Right hindlimb (tissue), 1 donor: ENCODE measurements around the gene COL5A1.
"Not testable (repeated sequence)": the region's sequence is repeated elsewhere in the genome, so short reads cannot be mapped to it uniquely, and the experiment has no call there.

Experiments
- DNase-seq: peaks from one replicate; pipeline ENCODE4 v3.0.0-alpha.2; 2018

Gene COL5A1

DNA sequence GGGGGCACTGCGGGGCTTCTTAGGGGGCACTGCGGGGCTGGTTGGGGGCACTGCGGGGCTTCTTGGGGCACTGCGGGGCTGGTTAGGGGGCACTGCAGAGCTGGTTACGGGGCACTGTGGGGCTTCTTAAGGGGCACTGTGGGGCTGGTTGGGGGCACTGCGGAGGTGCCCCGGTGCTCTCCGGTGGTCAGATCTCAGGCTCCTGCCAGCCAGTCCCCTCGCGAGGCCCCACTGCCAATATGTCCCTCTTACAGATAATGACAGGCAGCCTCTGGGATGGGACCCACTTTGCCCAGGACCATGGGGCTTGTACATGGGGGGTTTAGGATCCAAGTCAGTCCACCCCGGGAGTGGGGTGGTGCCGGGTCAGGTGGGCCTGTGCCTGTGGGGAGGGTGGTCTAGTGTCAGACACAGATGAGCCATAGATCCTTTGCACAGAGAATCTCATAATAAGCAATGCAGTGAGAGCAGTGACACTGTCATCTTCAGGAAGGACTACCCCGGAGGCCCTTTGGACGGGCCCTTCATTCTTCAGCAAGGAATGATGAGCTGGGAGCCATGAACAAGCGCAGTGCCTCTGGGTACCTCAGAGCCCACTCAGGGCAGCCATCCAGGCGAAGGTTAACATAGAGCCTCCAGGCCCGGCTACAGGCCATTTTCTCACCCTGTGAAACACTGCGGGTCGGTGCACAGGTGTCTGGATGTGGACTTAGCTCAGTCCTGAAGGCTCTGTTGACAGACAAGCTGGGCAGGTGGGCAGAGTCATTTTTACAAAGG, 38.2 kb downstream of the COL5A1 start:
- DNase-seq, result no peak

DNA sequence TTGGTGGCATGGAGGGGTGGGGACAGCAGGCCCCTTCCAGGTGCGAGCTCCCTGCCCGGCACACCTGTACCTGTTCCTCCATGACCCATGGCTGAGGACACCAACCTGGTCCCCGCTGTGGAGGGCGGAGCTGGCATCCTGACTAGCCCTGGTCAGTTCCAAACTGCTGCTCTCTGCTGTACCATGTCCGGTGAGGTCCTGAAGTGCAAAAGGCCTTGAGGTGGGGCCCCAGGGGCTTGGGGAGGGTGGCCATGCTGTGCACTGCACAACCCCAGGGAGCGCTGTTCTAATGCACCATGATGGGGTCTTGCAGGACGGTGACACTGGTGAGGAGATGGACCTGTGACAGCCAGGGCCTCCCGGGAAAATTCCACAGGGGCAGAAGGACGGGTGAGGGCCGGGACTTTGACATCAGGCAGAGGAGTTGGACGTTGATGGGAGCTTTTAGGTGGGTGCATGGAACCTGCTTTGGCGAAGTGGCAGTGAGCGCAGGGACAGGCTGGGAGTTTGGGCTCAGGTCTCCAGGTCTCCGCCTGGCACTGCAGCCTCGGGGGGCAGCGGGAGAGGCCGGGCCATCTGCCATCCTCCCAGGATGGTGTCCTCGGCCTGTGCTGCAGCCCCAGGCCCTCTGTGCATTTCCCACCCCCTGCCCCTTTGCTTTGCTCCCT, 38.9 kb downstream of the COL5A1 start:
- DNase-seq, result no peak

DNA sequence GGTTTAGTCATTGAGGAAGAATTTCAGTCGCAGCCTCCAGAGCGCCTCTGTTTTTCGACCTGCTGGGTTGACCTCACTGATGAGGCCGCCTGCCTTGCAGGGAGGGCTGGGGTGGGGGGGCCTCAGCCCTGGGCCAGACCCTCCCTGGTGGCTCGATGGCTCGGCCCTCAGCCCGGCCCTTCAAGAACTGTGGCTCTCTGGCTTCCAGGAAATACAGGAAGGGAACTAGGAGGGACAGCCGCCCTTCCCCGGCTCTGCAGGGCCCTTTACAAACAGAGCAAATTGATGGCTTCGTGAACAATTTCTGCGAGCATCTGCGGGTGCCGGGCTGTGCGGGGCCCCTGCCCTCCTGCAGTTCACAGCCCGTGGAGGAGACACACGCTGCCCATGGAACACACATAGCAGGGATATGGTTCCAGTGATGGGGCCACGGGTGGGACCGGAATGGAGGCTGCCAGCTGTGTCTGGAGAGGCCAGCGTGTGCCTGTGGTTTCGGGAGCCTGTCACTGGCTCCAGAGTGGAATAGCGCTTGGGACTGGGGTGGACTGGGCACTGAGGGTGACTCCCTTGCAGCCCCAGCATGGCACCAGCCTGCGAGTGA, 39.6 kb downstream of the COL5A1 start:
- peak; percentile 73 for DNase-seq

- no peak for DNase-seq
These were observed 40.4 kb downstream of the COL5A1 start for GRCh38 chr9:134682026-134682425.

DNA sequence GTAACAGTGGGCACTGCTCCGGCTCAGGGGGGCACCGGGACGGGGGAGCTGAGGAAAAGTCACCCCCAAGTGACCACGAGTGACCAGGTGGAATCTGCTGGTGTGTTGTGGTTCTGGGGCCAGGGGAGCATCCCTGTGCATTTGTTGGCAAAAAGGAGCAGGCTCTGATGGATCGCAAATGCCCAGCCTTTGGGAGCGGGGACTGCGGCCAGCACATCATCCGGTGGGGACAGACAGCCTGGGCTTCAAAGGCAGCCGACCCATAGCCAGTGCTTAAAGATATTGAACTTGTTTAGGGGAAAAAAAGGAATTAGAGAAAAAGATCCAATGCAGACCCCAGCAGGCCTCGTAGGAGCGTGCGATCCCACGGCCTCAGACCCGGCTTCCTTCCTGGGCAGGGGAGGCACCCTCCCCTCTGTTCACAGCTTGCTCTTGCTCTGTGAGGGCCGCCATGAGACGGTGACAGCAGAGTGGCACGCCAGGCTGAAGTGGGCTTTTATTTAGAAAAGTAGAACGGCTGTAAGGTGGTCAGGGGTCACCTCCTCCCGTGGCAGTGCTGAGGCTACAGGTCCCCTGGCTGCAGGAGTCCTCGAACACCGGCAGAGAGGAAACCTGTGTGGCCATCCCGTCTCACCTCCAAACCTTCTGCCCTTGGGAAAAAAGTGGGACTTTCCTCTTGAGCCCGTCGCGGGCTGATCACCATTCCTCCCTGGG, 41.2 kb downstream of the COL5A1 start:
- no peak for DNase-seq

DNA sequence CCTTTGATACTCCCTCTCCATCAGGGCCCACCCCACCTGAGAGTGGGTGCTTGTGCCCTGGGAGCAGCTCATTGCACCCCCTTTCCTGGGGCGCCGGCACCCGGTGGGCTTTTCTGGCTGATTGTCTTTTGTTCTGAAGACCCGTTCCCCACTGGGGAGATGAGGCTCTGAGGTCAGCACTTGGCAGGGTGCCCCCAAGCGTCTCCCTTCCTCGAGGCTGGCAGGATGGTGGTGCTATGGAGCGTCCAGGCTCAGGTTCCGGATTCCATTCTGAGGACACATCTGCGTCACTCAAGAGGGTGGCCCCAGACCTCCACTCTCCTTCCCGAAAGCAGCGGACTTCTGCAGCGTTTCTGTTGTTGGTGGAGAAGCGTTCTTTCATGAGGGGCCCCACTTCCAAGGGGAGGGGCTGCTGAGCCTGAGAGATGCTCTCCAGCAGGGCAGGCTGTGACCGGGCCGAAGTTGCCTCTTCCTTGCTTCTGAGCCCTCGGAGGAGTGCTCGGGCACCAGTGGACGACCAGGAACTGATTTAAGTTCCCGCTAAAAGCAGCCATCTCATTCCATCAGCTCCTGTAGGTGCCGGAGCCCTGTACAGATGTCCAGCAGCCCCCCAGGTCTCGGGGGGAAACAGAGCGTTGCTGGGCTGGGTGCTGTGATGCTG, 42.2 kb downstream of the COL5A1 start:
- no peak for DNase-seq

DNA sequence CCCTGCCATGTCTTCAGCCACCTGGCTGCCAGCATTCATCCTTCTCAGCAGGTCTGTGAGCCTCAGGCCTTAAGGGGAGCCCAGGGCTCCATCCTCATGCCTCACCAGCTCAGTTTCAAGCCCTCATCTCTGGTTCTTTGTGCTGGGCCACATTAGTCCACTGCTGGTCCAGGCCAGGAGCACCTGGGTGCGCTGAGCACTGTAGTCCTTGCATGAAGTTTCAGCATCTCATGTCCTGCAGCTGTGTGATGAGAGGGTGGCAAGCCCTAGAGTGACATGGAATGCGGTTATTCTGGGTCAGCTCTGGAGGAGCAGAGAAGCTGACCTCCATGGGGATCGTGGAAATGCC, 42.7 kb downstream of the COL5A1 start:
- DNase-seq, result no peak

- not testable (repeated sequence) for DNase-seq
These were observed 43.3 kb downstream of the COL5A1 start for GRCh38 chr9:134684941-134685340.

- DNase-seq, result no peak
These were observed 44.2 kb downstream of the COL5A1 start for GRCh38 chr9:134685784-134686183.

- no peak for DNase-seq
These were observed 45.3 kb downstream of the COL5A1 start for GRCh38 chr9:134686896-134687295.

DNA sequence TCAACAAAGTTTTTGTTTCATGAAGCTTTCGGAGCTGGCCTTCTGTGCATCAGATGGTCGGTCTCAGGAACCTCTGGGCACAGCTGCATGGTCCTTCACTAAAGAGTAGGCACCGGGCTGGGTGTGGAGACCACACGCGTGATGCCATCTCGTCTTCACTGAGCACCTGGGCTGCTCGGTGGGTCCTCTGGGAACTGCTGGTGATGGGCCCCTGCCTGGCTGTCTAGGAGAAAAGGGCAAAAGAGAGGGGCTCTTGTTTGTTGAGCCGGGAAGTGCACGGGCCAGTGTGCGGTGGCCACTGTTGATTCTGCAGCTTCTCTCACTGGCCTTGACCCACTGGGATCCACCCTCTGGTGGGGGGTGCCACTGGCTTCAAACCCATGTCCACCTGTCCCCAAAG, 46.0 kb downstream of the COL5A1 start:
- DNase-seq, result no peak

- no peak for DNase-seq
These were observed 46.6 kb downstream of the COL5A1 start for GRCh38 chr9:134688231-134688630.

DNA sequence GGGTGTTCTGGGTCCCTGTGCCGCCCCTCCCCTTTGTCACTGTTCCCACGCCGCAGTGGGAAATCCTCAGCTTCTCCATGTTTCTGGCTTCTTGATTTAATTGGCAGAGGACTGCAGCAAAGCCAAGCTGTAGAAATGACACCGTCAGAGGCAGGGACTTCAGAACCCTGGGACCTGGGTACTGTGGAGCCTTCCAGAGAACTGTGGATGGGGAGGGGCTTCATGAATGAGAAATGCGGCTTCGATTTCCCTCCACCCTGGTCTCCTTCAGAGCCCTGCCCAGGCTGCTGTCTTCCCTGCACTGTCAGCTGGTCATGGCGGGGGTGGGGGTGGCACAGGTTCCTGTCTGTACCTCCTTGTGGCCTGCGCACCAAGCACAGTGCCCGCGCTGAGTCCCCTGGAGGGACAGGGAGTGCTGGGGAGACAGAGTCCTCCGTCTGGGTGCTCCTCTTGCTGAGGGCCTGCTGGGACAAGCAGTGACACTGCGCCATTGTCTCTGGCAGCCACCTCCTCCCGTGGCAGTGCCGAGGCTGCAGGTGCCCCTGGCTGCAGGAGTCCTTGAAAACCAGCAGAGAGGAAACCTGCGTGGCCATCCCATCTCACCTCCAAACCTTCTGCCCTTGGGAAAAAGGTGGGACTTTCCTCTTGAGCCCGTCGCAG, 47.2 kb downstream of the COL5A1 start:
- DNase-seq, result no peak

GRCh38 chr9:134689321-134690181, 47.9 kb downstream of the COL5A1 start:
- DNase-seq, result peak; percentile 72

- no peak for DNase-seq
These were observed 48.7 kb downstream of the COL5A1 start for GRCh38 chr9:134690301-134690751.

GRCh38 chr9:134690946-134691694, 49.5 kb downstream of the COL5A1 start:
- DNase-seq, result no peak

- DNase-seq, result no peak
These were observed 50.3 kb downstream of the COL5A1 start for GRCh38 chr9:134691695-134692572.

DNA sequence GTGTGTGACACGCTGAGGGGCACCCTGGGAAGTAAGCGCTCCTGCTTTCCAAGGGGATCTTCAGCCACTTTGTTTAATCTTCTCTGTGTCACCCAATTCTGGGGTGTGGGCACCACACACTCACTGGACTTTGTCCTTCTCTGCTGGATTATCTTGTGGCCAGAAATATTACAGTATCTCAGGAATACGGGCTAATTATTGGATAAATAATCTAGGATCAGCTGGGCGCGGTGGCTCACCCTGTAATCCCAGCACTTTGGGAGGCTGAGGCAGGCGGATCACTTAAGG, 50.9 kb downstream of the COL5A1 start:
- DNase-seq, result no peak

- no peak for DNase-seq
These were observed 51.4 kb downstream of the COL5A1 start for GRCh38 chr9:134693011-134693410.
